ENCODE results near the gene SMCO3.

The SMCO3 gene

DNA sequence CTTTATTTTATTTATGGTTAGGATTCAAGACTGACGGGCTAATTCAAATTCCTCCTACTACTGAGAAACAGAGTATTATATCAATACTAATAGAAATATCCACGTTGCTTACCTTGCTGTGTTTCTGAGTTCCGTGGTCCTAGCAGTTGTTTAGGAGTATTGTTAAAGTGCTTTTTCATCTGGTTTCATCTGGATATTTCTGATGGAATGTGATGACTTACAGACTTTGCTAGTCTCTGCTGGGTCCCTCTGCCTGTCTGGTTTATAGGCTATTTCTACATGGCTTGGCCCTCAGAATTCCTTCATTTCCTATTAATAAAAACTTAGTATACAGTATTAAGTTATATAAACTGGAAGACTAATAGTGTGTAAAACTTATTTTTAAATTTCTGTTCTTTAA lies at the start of gene SMCO3:
TSS of gene SMCO3 (minus strand) at position 169 of the 400 bp plus-strand sequence. CDS start 7,502 bp downstream, outside the sequence.
- TF ChIP-seq Cebpa-rat (IDR thresholded peaks at IDR 0.05), result no peak
- H3K27ac ChIP-seq, result no peak within 1 kb of the TSS

DNA sequence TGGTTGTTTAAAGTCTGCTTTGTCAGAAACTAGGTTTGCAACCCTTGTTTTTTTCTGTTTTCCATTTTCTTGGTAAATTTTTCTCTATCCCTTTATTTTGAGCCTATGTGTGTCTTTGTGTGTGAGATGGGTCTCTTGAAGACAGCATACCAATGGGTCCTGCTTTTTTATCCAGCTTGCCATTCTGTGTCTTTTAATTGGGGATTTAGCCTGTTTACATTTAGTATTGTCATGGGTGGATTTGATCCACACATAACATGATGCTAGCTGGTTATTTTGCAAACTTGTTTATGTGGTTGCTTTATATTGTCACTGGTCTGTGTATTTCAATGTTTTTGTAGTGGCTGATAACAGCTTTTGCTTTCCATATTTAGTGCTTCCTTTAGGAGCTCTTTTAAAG lies 46.5 kb upstream of the SMCO3 start:
- Histone ChIP-seq H3K9me3 (peaks cover 36% of the 10 kb centered on the region), H3K27me3 (no peaks in the 10 kb centered on the region), H3K4me3 (no peak overlapping the region), H3K27ac (no peak overlapping the region), H3K4me2 (no peak overlapping the region), H4K20me1 (no peaks in the 10 kb centered on the region), H3K4me1 (no peaks in the 10 kb centered on the region), H3K9ac (no peak overlapping the region), H3K36me3 (no peaks in the 10 kb centered on the region)
- no peak for TF ChIP-seq Cebpa-rat (IDR thresholded peaks at IDR 0.05)

More for the DNA sequence above, at the start of gene SMCO3:
- H3K4me1 ChIP-seq, result no peaks in the 10 kb centered on the region
- no peaks in the 10 kb centered on the region for H3K27me3 ChIP-seq
- no peaks in the 10 kb centered on the region for H3K9me3 ChIP-seq
- no peak within 1 kb of the TSS for H3K9ac ChIP-seq
- H4K20me1 ChIP-seq, result no peaks in the 10 kb centered on the region
- no peak within 1 kb of the TSS for H3K4me2 ChIP-seq
- H3K4me3 ChIP-seq, result no peak within 1 kb of the TSS
- H3K36me3 ChIP-seq, result no peaks in the 10 kb centered on the region

- TF ChIP-seq Cebpa-rat (IDR thresholded peaks at IDR 0.05), result no peak
- H4K20me1 ChIP-seq, result no peaks in the 10 kb centered on the region
- peaks cover 36% of the 10 kb centered on the region for H3K9me3 ChIP-seq
- H3K27me3 ChIP-seq, result no peaks in the 10 kb centered on the region
- no peaks in the 10 kb centered on the region for H3K4me1 ChIP-seq
- no peak overlapping the region for H3K4me2 ChIP-seq
- no peak overlapping the region for H3K27ac ChIP-seq
- no peak overlapping the region for H3K9ac ChIP-seq
- H3K4me3 ChIP-seq, result no peak overlapping the region
- no peaks in the 10 kb centered on the region for H3K36me3 ChIP-seq
These were observed 44.5 kb upstream of the SMCO3 start for GRCh38 chr12:14858513-14858912.

GRCh38 chr12:14854586-14855183 lies 40.7 kb upstream of the SMCO3 start:
- H3K9ac ChIP-seq, result no peak overlapping the region
- no peak overlapping the region for H3K4me3 ChIP-seq
- no peak overlapping the region for H3K27ac ChIP-seq
- H4K20me1 ChIP-seq, result no peaks in the 10 kb centered on the region
- H3K9me3 ChIP-seq, result peaks cover 12% of the 10 kb centered on the region
- H3K4me2 ChIP-seq, result no peak overlapping the region
- TF ChIP-seq Cebpa-rat (IDR thresholded peaks at IDR 0.05), result no peak
- H3K27me3 ChIP-seq, result no peaks in the 10 kb centered on the region
- H3K36me3 ChIP-seq, result no peaks in the 10 kb centered on the region
- H3K4me1 ChIP-seq, result no peaks in the 10 kb centered on the region

GRCh38 chr12:14853961-14854360 lies 40.0 kb upstream of the SMCO3 start:
- H3K4me3 ChIP-seq, result no peak overlapping the region
- H3K4me2 ChIP-seq, result no peak overlapping the region

DNA sequence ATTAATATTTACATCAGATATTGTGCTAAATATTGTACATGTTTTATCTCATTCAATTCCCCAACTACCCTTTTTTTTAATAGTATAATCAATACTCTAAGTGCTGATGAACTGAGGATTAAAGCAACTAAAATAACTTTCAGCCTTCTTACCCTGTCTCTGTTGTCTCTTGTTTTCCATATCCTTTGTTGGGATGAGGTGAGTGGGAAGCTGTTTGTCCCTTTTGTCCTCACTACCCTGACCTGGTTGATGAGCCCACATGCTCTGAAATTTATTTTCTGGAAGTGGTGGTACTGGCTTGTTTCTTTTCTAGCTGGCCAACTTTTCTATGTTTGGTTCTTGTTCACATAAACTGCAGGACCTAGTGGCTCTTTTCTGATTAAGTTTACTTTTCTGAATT lies 38.9 kb upstream of the SMCO3 start:
- H3K4me2 ChIP-seq, result no peak overlapping the region
- no peaks in the 10 kb centered on the region for H3K36me3 ChIP-seq
- no peaks in the 10 kb centered on the region for H3K4me1 ChIP-seq
- peaks cover 8% of the 10 kb centered on the region; the same call in 1 of the 2 replicates for H3K9me3 ChIP-seq
- no peak overlapping the region for H3K27ac ChIP-seq
- H4K20me1 ChIP-seq, result no peaks in the 10 kb centered on the region
- H3K4me3 ChIP-seq, result no peak overlapping the region
- H3K27me3 ChIP-seq, result no peaks in the 10 kb centered on the region
- no peak for TF ChIP-seq Cebpa-rat (IDR thresholded peaks at IDR 0.05)
- H3K9ac ChIP-seq, result no peak overlapping the region

More at GRCh38 chr12:14853961-14854360, 40.0 kb upstream of the SMCO3 start:
- Histone ChIP-seq H3K27me3 (no peaks in the 10 kb centered on the region), H3K27ac (no peak overlapping the region), H3K36me3 (no peaks in the 10 kb centered on the region), H3K9me3 (peaks cover 8% of the 10 kb centered on the region; the same call in 1 of the 2 replicates), H3K9ac (no peak overlapping the region), H3K4me1 (no peaks in the 10 kb centered on the region), H4K20me1 (no peaks in the 10 kb centered on the region)
- TF ChIP-seq Cebpa-rat (IDR thresholded peaks at IDR 0.05), result no peak

GRCh38 chr12:14850929-14851663 lies 37.1 kb upstream of the SMCO3 start:
- no peak overlapping the region for H3K9ac ChIP-seq
- TF ChIP-seq Cebpa-rat (IDR thresholded peaks at IDR 0.05), result no peak
- no peak overlapping the region for H3K4me2 ChIP-seq
- H3K4me3 ChIP-seq, result no peak overlapping the region
- no peaks in the 10 kb centered on the region for H3K27me3 ChIP-seq
- H4K20me1 ChIP-seq, result no peaks in the 10 kb centered on the region
- H3K27ac ChIP-seq, result no peak overlapping the region
- H3K4me1 ChIP-seq, result no peaks in the 10 kb centered on the region
- H3K9me3 ChIP-seq, result 0 out of 2 replicates have a peak, but pooled peaks cover 1% of the 10 kb centered on the region
- H3K36me3 ChIP-seq, result no peaks in the 10 kb centered on the region

DNA sequence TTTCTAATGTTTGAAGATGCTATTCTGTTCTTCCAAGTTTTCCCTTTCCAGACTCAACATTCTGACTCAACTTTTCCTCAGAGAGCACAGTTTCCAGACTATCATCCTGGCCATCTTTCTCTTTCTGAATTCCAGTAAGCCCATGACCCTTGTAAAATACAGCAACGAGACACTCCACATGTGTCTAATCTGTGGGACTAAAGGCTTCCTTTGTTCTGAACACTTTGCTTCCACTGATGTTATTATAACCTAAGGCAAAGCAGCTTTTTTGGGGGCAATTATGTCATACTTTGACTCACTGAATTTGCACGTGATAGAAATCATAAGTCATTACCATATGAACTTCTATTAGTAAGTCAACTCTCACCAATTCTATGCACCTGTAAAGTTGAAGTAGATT lies 35.7 kb upstream of the SMCO3 start:
- no peaks in the 10 kb centered on the region for H3K27me3 ChIP-seq
- H4K20me1 ChIP-seq, result no peaks in the 10 kb centered on the region
- H3K27ac ChIP-seq, result no peak overlapping the region
- H3K4me1 ChIP-seq, result no peaks in the 10 kb centered on the region
- H3K9me3 ChIP-seq, result no peaks in the 10 kb centered on the region
- no peak for TF ChIP-seq Cebpa-rat (IDR thresholded peaks at IDR 0.05)
- H3K9ac ChIP-seq, result no peak overlapping the region
- H3K36me3 ChIP-seq, result no peaks in the 10 kb centered on the region
- no peak overlapping the region for H3K4me3 ChIP-seq
- H3K4me2 ChIP-seq, result no peak overlapping the region

GRCh38 chr12:14846876-14847580 lies 33.0 kb upstream of the SMCO3 start:
- Histone ChIP-seq H3K4me2 (no peak overlapping the region), H3K4me3 (no peak overlapping the region), H3K36me3 (no peaks in the 10 kb centered on the region), H3K4me1 (no peaks in the 10 kb centered on the region), H3K9ac (no peak overlapping the region), H4K20me1 (no peaks in the 10 kb centered on the region), H3K27ac (no peak overlapping the region), H3K9me3 (no peaks in the 10 kb centered on the region), H3K27me3 (no peaks in the 10 kb centered on the region)
- TF ChIP-seq Cebpa-rat (IDR thresholded peaks at IDR 0.05), result no peak

DNA sequence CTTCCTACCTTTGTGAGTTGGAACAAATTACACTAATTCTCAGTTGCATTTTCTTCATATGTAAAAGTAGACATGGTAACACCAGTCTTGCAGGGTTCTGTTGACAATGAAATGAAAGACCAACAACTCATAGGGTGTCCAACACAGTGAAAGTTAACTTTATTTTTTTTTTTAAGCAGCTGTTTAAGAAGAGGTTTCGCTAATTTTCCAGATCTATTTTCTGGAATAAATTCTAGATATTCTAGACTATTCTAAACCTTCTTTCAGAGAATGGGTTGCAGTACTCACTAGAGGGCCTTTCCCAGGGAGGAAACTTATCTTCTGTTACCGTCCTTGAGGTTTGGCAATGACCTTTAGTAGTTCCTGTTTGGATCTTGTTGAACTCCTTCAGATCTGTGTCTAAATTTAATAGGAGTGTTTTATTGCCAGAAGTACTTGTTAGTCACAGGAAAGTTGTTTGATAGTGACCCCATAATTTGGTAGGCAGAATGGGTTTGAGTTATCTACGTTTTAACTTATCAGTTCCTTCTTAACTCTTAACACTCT lies 32.1 kb upstream of the SMCO3 start:
- H4K20me1 ChIP-seq, result no peaks in the 10 kb centered on the region
- no peaks in the 10 kb centered on the region for H3K36me3 ChIP-seq
- no peaks in the 10 kb centered on the region for H3K4me1 ChIP-seq
- H3K9me3 ChIP-seq, result no peaks in the 10 kb centered on the region
- no peak overlapping the region for H3K4me3 ChIP-seq
- no peaks in the 10 kb centered on the region for H3K27me3 ChIP-seq
- H3K4me2 ChIP-seq, result no peak overlapping the region
- no peak for TF ChIP-seq Cebpa-rat (IDR thresholded peaks at IDR 0.05)
- H3K9ac ChIP-seq, result no peak overlapping the region
- no peak overlapping the region for H3K27ac ChIP-seq

All from BLaER1 (cell line).